Stimulated activated CD4-positive, alpha-beta T cell treated with anti-CD3 and anti-CD28 coated beads, Interleukin-4, amount 100 ng/mL, for 24 hours (primary cell): ENCODE data around the gene PRDM8.
"Not testable (repeated sequence)": the region's sequence is repeated elsewhere in the genome, so short reads cannot be mapped to it uniquely, and the experiment has no call there.

ENCODE experiments used
- DNase-seq: peaks from one replicate; pipeline ENCODE4 v3.0.0-alpha.2; 2020

The PRDM8 gene

DNA sequence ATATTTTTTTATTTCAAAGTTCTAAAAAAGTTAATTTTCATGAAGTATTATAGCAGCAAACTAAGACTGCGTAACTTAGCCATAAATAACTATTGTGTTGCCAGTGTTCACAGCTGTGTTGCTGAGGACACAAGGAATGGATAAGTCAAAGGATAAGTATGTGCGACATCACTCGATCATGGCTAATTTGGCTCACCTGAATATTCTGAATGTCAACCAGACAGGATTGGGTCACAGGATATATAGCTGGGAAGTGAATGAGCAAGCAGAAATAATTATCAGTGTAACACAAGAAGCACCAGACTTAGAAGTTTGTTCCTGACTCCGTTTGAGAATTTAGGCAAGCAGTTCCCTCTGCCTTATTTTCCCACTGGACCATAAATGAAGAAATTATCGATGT, 33.9 kb downstream of the PRDM8 start:
- DNase-seq = no peak

- DNase-seq = no peak
Measured at GRCh38 chr4:80232707-80233370, 35.5 kb downstream of the PRDM8 start.

DNA sequence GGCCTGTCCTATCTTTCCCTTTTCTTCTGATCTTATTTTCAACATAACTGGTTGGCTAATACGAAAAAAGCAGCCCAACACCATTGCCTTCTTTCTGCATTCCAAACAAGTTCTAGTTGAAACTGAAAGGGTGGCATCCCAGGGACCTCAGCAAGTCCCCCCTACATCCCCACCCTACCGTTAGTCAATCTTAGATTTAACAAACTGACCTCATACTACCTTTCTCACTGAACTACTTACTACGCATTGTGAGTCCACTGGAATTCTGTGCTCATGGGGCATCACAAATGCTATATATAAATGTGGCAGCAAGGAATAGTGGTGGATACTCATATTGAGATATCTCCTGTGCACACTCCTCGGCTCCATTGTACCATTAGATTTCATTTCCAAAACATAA, 36.1 kb downstream of the PRDM8 start:
- no peak for DNase-seq

DNA sequence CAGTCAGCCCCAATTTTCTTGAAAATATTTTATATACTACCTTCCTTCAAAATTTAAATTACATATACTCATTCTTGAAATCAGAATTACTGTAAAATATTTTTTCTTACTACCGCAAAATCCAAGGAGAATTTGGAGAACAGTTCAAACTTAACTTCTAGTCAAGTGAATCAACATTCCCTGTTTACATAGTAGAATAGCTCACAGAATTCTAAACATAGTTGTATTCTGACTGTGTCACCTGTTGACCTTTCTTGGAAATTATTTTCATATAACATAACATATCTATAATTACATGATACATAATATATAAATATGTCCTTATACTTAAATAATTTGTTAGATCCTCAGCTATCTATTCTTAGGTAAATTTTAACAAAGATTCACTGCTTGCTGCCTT, 38.1 kb downstream of the PRDM8 start:
- no peak for DNase-seq

DNA sequence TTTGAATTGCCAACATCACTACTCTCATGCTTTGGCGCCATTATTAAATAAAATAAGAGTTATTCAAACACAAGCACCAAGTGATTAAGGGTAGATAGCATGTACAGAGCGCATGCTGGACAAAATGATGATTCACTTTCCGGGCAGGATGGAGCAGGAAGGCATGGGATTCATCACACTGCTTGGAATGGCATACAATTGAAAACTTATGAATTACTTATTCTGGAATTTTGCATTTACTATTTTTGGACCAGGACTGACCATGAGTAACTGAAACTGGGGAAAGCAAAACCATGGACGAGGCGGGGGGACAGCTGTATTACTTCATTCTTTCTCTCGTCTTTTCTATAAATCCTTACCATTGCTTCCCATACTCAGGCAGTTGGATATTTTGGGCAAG, 40.7 kb downstream of the PRDM8 start:
- DNase-seq = no peak

DNA sequence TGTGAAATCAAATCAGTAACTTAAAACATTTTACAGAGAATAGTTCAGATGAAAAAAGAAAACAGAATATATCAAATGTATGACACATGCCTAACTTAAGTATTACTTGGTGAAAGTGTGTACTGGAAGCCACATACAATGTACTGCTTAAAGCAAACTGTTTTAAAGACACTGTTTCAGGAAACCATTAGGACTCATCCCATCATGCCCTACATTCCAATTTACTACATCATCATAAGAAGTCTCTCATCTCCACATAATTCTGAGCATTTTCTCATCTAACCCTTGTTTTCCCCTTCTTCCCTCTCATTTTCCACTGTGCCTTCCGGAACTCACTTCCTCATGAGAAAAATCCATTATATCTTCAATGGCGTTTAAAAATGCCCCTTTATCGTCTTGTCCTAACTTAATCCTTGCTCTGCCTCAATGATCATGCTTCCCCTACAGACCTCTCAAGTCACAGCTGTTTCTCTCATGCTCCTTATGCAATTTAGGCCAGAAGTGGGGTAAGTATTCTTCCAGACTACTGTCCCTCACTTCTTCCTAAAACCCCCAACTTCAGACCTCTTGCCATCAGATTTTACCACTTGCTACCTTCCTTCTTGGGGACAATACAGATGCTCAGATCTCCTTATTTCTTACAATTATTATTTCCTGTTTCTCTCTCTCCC, 42.3 kb downstream of the PRDM8 start:
- no peak for DNase-seq

DNA sequence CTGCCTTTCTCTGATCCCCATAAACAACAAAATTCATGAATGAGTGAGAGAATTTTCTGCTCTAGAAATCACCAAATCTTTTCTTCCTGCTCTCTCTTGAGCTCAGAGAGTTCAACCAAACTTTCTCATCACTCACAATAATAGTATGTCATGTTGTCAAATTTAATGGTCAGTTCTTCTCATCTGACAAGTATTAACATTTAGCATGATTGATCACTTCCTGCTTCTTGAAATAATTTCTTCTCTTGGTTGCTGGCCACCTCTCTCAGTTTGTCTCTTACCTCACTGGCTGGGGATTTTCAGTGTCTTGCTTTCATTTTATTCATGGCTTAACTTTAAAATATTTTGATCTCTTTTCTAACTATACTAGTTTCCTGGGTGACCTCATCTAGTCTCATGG, 43.7 kb downstream of the PRDM8 start:
- no peak for DNase-seq

- no peak for DNase-seq
Measured at GRCh38 chr4:80243274-80244018, 46.1 kb downstream of the PRDM8 start.

DNA sequence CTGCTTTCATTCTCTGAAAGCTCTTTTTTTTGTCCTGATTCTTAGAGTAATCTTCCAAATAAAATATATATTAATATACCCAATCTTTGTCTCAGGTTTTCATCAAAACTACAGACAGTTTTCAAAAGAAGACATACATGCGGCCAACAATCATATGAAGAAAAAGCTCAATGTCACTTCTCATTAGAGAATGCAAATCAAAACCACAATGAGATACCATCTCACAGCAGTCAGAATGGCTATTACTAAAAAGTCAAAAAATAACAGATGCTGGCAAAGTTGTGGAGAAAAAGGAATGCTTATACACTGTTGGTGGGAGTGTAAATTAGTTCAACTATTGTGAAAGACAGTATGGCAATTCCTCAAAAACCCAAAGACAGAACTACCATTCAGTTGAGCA, 50.2 kb downstream of the PRDM8 start:
- not testable (repeated sequence) for DNase-seq

GRCh38 chr4:80249144-80249543, 51.8 kb downstream of the PRDM8 start:
- no peak for DNase-seq

DNA sequence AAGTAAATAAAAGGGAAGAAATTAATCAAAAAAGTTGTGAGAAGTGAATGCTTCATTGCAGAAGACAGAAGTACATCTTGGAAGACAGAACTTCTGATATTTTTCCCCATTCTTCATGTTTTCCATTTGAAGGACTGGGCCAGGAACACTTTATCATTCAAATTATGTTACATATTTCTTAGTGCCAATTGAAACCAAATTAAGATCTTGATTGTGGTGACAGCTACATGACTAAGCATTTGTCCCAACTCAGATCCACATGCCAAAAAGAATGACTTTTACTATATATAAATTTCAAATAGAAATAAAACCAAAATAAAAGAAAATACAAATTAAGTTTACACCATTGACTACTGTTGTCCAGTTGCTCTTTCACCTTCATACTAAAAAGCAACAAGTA, 55.1 kb downstream of the PRDM8 start:
- DNase-seq = no peak

DNA sequence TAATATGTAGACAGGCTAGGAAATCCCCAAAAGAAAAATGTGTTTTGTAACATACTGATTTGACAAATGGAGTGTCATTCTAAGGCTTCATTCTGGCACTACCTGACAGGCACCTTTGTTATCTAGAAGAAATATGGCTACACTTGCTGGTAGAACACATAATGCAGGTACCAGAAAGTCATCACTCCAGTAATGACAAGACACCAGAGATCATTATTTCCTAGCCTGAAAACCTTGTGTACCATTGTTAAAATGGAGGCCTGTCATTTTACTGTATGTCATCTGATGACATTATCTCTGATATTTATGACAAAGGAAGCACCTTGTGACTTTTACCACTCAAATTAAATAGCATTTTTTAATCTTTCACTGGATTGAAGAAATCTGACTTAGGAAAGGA, 55.6 kb downstream of the PRDM8 start:
- no peak for DNase-seq

GRCh38 chr4:80253510-80253909, 56.2 kb downstream of the PRDM8 start:
- no peak for DNase-seq
